PFSK-1 (cell line): Measurements from ENCODE around the gene PTTG1IP.

Experiments used
- POLR2AphosphoS5 ChIP-seq: IDR thresholded peaks from 2 replicates; pipeline ENCODE4 v1.6.1; 2012; ENCODE audit warnings: low read depth, mild to moderate bottlenecking, control low read depth, low read length, moderate library complexity
- REST ChIP-seq, 2 experiments: IDR thresholded peaks; 2 replicates each; pipeline versions ENCODE4 v1.6.1 to v1.8.0; 2011 to 2012; ENCODE audit warnings: low read depth in 2 of 2, low read length in 2 of 2, control low read depth in 1 of 2, inconsistent platforms in 1 of 2, mild to moderate bottlenecking in 1 of 2, moderate library complexity in 1 of 2; ENCODE audit not compliant: insufficient read depth in 1 of 2

GRCh38 chr21:44865561-44866280 is 7.8 kb downstream of the PTTG1IP start:
- no peak for TF ChIP-seq POLR2AphosphoS5
- TF ChIP-seq REST (IDR thresholded peaks at IDR 0.05; ENCODE audit: insufficient read depth in 1 of 2, low read depth in 2 of 2, low read length in 2 of 2): no peak
